Heart right ventricle (tissue), 16 donors: Measurements from ENCODE around the gene EFNA5. TPM values are rescaled to one million over a fixed set of nuclear protein-coding genes. Genes with fewer than 3 reads are reported as not detected.

Experiments used
- ATAC-seq, 8 donors: fragments of 200-7000 bp; cut with Tn5 transposase; one replicate each; pipeline ENCODE4 v1.9.1; 2020; ENCODE audit warnings: mild to moderate bottlenecking in 8 of 8, moderate library complexity in 8 of 8, moderate number of reproducible peaks in 1 of 8
- DNase-seq, 2 donors: peaks; one replicate each; pipeline ENCODE4 v3.0.0-alpha.2; 2020
- H3K27ac ChIP-seq, 10 donors: fragments of 200-600 bp; sonication (generic) in 2 of 10; one replicate each; pipeline versions ENCODE4 v1.5.0 to v1.8.0; 2020 to 2022; ENCODE audit warnings: mild to moderate bottlenecking in 3 of 10
- H3K27me3 ChIP-seq, 7 donors: fragments of 200-600 bp; one replicate each; pipeline ENCODE4 v1.8.0; 2021 to 2022; ENCODE audit warnings: mild to moderate bottlenecking in 2 of 7
- H3K36me3 ChIP-seq, 9 donors: fragments of 200-600 bp; sonication (generic) in 1 of 9; one replicate each; pipeline versions ENCODE4 v1.5.0 to v1.8.0; 2020 to 2022; ENCODE audit warnings: mild to moderate bottlenecking in 2 of 9
- H3K4me1 ChIP-seq, 9 donors: fragments of 200-600 bp; sonication (generic) in 1 of 9; one replicate each; pipeline versions ENCODE4 v1.5.0 to v1.8.0; 2020 to 2022; ENCODE audit warnings: mild to moderate bottlenecking in 4 of 9
- H3K4me3 ChIP-seq, 10 donors: fragments of 200-600 bp; sonication (generic) in 2 of 10; one replicate each; pipeline versions ENCODE4 v1.5.0 to v1.8.0; 2020 to 2022; ENCODE audit warnings: mild to moderate bottlenecking in 7 of 10, moderate library complexity in 2 of 10
- H3K9me3 ChIP-seq, 11 donors: fragments of 200-600 bp in 10 of 11; sonication (generic) in 2 of 11; one replicate each; pipeline versions ENCODE4 v1.5.0 to v1.8.0; 2013 to 2022; ENCODE audit warnings: mild to moderate bottlenecking in 2 of 11, control low read depth in 1 of 11, moderate library complexity in 1 of 11
- WGBS, 2 donors: extraction: QIAGEN DNeasy Blood & Tissue Kit; methylation state at CpG; one replicate each; pipeline ENCODE4 v1.1.7; 2013; ENCODE audit warnings: inconsistent platforms in 1 of 2; 5-methylcytosine and 5-hydroxymethylcytosine counted together
- intact Hi-C, 10 donors: fragments of 100-400 bp; cut with DNase I; formaldehyde crosslinking; loops; one replicate each; pipeline versions ENCODE4 v1.11.1 to v1.14.2; 2022
- polyA plus RNA-seq, 2 donors: library from polyadenylated mRNA; stranded (reverse); fragments of 200-250 nt; gene quantifications; one replicate each; pipeline ENCODE4 v1.2.3, GENCODE V29; 2013
- total RNA-seq, 10 donors: library from RNA; stranded (reverse); fragmentation: NEBNext Ultra II Directional in 3 of 10; extraction: Animal tissue kit (Norgen Biotek cat#: 25700) in 3 of 10; gene quantifications; one replicate each; pipeline versions ENCODE4 v1.2.1 to v1.2.4, GENCODE V29; 2021 to 2023
- TF ChIP-seq, protein P1 (sequence below), 9 donors: fragments of 200-600 bp; sonication (generic) in 2 of 9; IDR thresholded peaks; one replicate each; pipeline versions ENCODE4 v1.5.0 to v1.8.0; 2021 to 2022; ENCODE audit warnings: antibody characterized with exemption in 9 of 9, mild to moderate bottlenecking in 5 of 9, moderate library complexity in 1 of 9
- donor health status: Arrhythmogenic right ventricular cardiomyopathy.
- donor health status: ischemic (EF 13 %, LVEDD 7.1; RV severe dilation, severe dysfunction).
- donor health status: healthy with polysubstance abuse.
- donor health status: DM: no; HTN: yes; CAD: no.
- donor health status: DM: no; HTN: no; CAD: no.
- donor health status: ischemic (EF 25% LVEDD 6.9; RV normal size, moderate dysfunction).
- donor health status: ischemic (EF 25% LVEDD 5.7; RV mildly dilated, moderate dysfunction).
- donor health status: healthy.
- donor health status: DM: yes; HTN: yes; CAD: no.
- donor health status: Ischemic cardiomyopathy.
- donor health status: ischemic (EF 35%, LVEDD 5.7; RV mildly dilated, moderate dysfunction).
- donor health status: nonischemic (EF 11% LVEDD 7.7; RV severe dilation, severe dysfunction).
- donor health status: DM: yes; HTN: yes; CAD: no.
- donor health status: PGD.
- donor health status: ischemic (EF 29% LVEDD 5.4; RV normal size, mild dysfunction).
- donor health status: nonischemic (EF 23%, LVEDD 6.1; RV moderate dilation, normal function).

EFNA5 gene
- total and polyA plus RNA-seq, 12 donors = 6.9 to 49.4 (median 33.9) TPM

DNA sequence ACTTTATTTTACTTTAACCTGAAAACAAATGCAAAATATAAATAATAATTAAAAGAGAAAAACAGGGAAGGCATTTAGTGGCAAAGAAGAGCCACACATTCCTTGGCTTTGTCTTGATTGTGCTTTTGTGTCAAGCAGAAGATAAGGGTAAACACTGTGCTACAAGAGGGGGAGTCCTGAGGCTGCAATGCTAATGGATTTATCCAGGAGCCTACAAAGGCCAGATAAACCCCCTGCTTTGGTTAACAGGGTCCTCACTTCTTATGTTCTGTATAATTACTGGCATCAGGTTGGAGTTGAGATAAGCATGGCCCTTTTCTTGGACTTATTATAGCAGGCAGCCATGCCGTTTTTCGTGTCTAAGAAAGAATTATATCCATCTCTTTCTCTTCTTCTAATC, 302.8 kb downstream of the EFNA5 start:
- H3K4me3 ChIP-seq = no peak overlapping the region
- DNase-seq (no peak), ATAC-seq (no peak)
- peaks cover 0 to 32% (median 0%) of the 10 kb centered on the region in 9 donors for H3K4me1 ChIP-seq
- no peaks in the 10 kb centered on the region for H3K36me3 ChIP-seq
- intact Hi-C loops = no loop called here
- no peaks in the 10 kb centered on the region for H3K9me3 ChIP-seq
- H3K27ac ChIP-seq = no peak overlapping the region
- TF ChIP-seq, protein P1, sequence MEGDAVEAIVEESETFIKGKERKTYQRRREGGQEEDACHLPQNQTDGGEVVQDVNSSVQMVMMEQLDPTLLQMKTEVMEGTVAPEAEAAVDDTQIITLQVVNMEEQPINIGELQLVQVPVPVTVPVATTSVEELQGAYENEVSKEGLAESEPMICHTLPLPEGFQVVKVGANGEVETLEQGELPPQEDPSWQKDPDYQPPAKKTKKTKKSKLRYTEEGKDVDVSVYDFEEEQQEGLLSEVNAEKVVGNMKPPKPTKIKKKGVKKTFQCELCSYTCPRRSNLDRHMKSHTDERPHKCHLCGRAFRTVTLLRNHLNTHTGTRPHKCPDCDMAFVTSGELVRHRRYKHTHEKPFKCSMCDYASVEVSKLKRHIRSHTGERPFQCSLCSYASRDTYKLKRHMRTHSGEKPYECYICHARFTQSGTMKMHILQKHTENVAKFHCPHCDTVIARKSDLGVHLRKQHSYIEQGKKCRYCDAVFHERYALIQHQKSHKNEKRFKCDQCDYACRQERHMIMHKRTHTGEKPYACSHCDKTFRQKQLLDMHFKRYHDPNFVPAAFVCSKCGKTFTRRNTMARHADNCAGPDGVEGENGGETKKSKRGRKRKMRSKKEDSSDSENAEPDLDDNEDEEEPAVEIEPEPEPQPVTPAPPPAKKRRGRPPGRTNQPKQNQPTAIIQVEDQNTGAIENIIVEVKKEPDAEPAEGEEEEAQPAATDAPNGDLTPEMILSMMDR (IDR thresholded peaks at IDR 0.05) = no peak
- WGBS, 2 donors = 79 to 81% methylated on average over 2 of the region's 2 CpGs
- H3K27me3 ChIP-seq = no peaks in the 10 kb centered on the region

DNA sequence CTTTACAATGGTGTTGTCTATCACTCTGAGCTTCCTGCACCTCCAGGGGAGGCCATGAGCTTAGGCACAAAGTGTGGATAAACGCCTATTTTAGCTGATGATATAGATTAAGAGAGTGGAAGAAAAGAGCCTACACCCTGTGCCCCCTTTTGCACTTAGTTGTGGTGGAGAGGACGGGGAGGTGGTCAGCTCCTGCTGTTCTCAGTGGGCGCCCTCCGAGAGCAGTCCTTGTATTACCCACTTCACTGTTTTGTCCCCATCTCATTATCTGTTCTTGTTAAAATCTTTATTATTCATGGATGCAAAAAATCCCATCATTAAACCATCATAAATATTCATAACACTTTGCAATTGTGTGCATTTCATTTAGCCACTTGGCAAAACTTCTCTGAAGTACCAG, 303.3 kb downstream of the EFNA5 start:
- TF ChIP-seq, protein P1 (IDR thresholded peaks at IDR 0.05) = no peak
- DNase-seq (no peak), ATAC-seq (no peak)
- Histone ChIP-seq H3K9me3 (no peaks in the 10 kb centered on the region), H3K27me3 (no peaks in the 10 kb centered on the region), H3K4me1 (peaks cover 0 to 33% (median 0%) of the 10 kb centered on the region in 9 donors), H3K36me3 (no peaks in the 10 kb centered on the region), H3K27ac (no peak overlapping the region), H3K4me3 (no peak overlapping the region)
- intact Hi-C loops = no loop called here
- 80 to 84% methylated on average over 4 of the region's 4 CpGs for WGBS, 2 donors

DNA sequence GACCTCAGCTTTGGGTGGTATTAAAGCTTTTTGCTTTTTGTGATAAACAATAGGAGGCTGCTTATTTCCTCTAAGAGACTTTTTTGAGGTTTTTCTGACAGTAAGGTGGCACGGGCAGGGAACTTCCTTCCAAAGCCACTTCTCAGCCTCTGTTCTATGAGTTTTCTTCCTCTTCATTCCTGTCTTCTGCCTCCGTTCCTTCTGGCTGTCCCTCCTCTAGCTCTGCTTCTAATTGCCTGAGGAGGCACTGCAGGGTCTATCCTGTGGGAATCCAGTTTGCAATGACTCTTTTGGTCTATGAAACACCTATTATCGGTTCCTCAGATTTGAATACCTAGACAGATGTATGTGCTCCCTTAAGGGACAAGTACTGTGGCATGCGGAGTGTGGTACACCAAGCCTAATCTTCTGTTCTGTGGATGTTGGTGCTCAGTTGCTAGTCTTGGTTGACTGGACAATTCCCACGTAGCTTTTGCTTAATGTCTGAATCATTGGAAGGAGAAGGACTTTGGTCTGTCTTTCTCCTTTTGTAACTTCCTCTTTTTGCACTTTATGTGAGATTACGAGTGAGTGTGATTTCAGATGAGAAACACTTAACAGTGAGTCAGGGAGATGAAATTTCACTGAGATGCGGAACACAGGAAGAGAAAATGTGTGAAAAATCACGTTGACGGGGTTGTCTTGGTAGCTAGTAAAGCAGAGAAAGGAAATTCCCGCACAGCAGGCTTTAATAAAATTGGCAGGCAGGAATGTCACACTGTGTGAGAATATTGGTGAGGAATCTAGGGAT, 305.2 kb downstream of the EFNA5 start:
- ATAC-seq (no peak), DNase-seq (no peak)
- WGBS, 2 donors = 63 to 73% methylated on average over 10 of the region's 10 CpGs
- Histone ChIP-seq H3K27me3 (no peaks in the 10 kb centered on the region), H3K9me3 (no peaks in the 10 kb centered on the region), H3K4me3 (no peak overlapping the region), H3K27ac (peak overlapping the region in 1 of 10 donors; percentile 64), H3K36me3 (no peaks in the 10 kb centered on the region), H3K4me1 (peaks cover 0 to 42% (median 0%) of the 10 kb centered on the region in 9 donors)
- TF ChIP-seq, protein P1 (IDR thresholded peaks at IDR 0.05) = no peak
- intact Hi-C loops = no loop called here

DNA sequence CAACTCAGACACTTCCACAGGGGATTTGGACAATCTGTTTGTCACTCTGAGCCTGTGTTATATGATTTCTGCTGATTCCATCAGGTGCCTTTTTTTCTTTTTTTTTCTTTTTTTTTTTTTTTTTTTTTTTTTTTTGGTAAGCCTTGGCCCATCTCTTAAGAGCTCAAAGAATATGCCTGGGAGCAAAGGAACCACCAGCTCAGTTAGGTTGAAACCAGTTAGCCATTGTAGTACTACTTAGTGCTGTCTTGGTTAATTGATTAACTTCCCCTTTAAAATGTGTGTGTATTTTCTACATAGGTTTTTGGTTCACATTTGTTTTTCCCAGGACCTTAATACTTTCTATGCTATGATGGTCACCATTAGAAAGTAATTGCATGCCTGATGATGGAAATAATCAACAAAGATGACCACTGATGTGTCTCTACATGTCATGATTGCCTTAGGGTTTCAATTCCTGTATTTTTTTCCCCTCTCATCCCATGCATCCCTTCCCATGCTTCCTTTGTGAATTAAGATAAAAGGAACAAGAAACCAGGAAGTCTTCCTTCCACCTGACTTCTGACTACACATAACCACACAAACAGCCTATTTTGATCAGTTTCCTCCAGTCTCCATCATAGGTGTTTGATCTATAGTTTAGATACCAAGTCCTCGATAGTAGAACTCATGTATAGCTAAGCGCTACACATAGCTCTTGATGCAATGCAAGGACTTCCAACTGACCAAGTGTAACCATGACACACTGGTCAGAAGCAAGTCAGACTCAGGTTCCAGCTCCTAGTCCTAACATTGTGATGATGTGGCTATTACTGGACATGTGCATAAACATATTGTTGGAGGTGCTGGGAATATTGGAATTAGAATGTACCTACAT, 306.1 kb downstream of the EFNA5 start:
- H3K36me3 ChIP-seq = no peaks in the 10 kb centered on the region
- ATAC-seq (no peak), DNase-seq (no peak)
- intact Hi-C loops = no loop called here
- no peak overlapping the region for H3K4me3 ChIP-seq
- H3K9me3 ChIP-seq = no peaks in the 10 kb centered on the region
- no peaks in the 10 kb centered on the region for H3K27me3 ChIP-seq
- TF ChIP-seq, protein P1 (IDR thresholded peaks at IDR 0.05) = no peak
- WGBS, 2 donors = 96 to 98% methylated on average over 2 of the region's 2 CpGs
- H3K4me1 ChIP-seq = peaks cover 0 to 47% (median 0%) of the 10 kb centered on the region in 9 donors
- H3K27ac ChIP-seq = peak overlapping the region in 1 of 10 donors; percentile 64
